ENCODE measurements around the gene CGN.

The CGN gene

DNA sequence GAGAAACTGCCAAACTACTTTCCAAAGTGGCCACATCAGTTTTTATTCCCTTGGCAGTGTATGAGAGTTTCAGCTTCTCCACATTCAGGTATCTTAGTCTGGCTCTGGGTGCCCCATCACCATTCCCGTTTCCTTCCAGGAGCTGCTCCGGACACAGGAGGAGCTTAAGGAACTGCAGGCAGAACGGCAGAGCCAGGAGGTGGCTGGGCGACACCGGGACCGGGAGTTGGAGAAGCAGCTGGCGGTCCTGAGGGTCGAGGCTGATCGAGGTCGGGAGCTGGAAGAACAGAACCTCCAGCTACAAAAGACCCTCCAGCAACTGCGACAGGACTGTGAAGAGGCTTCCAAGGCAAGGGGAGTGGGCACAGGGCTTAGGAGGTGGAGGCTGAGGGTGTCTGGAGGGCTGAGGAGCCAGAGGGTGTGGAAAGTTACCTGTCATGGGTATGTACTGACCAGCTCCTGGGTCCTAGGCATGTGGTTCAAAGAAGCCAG lies 18.1 kb downstream of the CGN start:
- H3K4me3 ChIP-seq (ENCODE audit: low read depth, low read length), result no peak overlapping the region
- TF ChIP-seq, protein P1, sequence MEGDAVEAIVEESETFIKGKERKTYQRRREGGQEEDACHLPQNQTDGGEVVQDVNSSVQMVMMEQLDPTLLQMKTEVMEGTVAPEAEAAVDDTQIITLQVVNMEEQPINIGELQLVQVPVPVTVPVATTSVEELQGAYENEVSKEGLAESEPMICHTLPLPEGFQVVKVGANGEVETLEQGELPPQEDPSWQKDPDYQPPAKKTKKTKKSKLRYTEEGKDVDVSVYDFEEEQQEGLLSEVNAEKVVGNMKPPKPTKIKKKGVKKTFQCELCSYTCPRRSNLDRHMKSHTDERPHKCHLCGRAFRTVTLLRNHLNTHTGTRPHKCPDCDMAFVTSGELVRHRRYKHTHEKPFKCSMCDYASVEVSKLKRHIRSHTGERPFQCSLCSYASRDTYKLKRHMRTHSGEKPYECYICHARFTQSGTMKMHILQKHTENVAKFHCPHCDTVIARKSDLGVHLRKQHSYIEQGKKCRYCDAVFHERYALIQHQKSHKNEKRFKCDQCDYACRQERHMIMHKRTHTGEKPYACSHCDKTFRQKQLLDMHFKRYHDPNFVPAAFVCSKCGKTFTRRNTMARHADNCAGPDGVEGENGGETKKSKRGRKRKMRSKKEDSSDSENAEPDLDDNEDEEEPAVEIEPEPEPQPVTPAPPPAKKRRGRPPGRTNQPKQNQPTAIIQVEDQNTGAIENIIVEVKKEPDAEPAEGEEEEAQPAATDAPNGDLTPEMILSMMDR (IDR thresholded peaks at IDR 0.05; ENCODE audit: low read depth, low read length), result no peak
- TF ChIP-seq, protein P2, sequence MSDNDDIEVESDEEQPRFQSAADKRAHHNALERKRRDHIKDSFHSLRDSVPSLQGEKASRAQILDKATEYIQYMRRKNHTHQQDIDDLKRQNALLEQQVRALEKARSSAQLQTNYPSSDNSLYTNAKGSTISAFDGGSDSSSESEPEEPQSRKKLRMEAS (IDR thresholded peaks at IDR 0.05; ENCODE audit: low read depth, low read length), result no peak
- TF ChIP-seq MYC (IDR thresholded peaks at IDR 0.05; ENCODE audit: low read depth, low read length) (no peak), POLR2A (IDR thresholded peaks at IDR 0.05; ENCODE audit: extremely low read depth, insufficient read length) (no peak)

DNA sequence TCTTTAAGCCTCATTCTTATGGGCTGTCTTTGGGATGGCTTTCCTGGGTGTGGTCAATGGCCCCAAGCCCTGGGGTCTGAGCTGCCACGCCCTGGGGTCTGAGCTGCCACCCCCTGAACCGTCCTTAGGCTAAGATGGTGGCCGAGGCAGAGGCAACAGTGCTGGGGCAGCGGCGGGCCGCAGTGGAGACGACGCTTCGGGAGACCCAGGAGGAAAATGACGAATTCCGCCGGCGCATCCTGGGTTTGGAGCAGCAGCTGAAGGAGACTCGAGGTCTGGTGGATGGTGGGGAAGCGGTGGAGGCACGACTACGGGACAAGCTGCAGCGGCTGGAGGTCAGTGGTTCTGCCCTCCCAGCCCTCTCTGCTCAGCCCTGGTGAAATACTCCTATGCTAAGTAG lies 18.6 kb downstream of the CGN start:
- DNase-seq (ENCODE audit: low read depth), result no peak
- no peak overlapping the region for H3K4me3 ChIP-seq (ENCODE audit: low read depth, low read length)
- TF ChIP-seq MYC (IDR thresholded peaks at IDR 0.05; ENCODE audit: low read depth, low read length) (no peak), POLR2A (IDR thresholded peaks at IDR 0.05; ENCODE audit: extremely low read depth, insufficient read length) (no peak)
- TF ChIP-seq, protein P1 (IDR thresholded peaks at IDR 0.05; ENCODE audit: low read depth, low read length), result no peak
- TF ChIP-seq, protein P2 (IDR thresholded peaks at IDR 0.05; ENCODE audit: low read depth, low read length), result no peak

More for the DNA sequence above, 18.1 kb downstream of the CGN start:
- no peak for DNase-seq (ENCODE audit: low read depth)

GRCh38 chr1:151530461-151530860 lies 19.3 kb downstream of the CGN start:
- no peak for DNase-seq (ENCODE audit: low read depth)
- TF ChIP-seq, protein P2 (IDR thresholded peaks at IDR 0.05; ENCODE audit: low read depth, low read length), result no peak
- TF ChIP-seq, protein P1 (IDR thresholded peaks at IDR 0.05; ENCODE audit: low read depth, low read length), result no peak
- no peak for TF ChIP-seq POLR2A (IDR thresholded peaks at IDR 0.05; ENCODE audit: extremely low read depth, insufficient read length)
- TF ChIP-seq MYC (IDR thresholded peaks at IDR 0.05; ENCODE audit: low read depth, low read length), result no peak
- no peak overlapping the region for H3K4me3 ChIP-seq (ENCODE audit: low read depth, low read length)

DNA sequence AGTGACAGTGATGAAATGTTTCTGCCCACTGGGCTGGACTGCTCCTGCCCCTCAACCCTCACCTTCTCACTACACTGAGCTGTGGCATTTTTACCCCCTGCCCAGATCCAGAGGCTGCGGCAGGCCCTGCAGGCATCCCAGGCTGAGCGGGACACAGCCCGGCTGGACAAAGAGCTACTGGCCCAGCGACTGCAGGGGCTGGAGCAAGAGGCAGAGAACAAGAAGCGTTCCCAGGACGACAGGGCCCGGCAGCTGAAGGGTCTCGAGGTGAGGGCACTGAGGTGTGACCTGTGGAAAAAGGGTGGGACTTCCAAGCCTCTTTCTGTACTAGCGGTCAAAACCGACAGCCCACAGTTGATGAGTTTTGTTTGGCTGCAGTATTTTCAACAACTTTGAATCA lies 22.7 kb downstream of the CGN start:
- no peak overlapping the region for H3K4me3 ChIP-seq (ENCODE audit: low read depth, low read length)
- no peak for DNase-seq (ENCODE audit: low read depth)
- TF ChIP-seq, protein P2 (IDR thresholded peaks at IDR 0.05; ENCODE audit: low read depth, low read length), result no peak
- no peak for TF ChIP-seq MYC (IDR thresholded peaks at IDR 0.05; ENCODE audit: low read depth, low read length)
- TF ChIP-seq, protein P1 (IDR thresholded peaks at IDR 0.05; ENCODE audit: low read depth, low read length), result no peak
- no peak for TF ChIP-seq POLR2A (IDR thresholded peaks at IDR 0.05; ENCODE audit: extremely low read depth, insufficient read length)

- peak; percentile 73 for DNase-seq (ENCODE audit: low read depth)
- no peak overlapping the region for H3K4me3 ChIP-seq (ENCODE audit: low read depth, low read length)
- TF ChIP-seq, protein P1 (IDR thresholded peaks at IDR 0.05; ENCODE audit: low read depth, low read length), result peak; percentile 95
- TF ChIP-seq MYC (IDR thresholded peaks at IDR 0.05; ENCODE audit: low read depth, low read length), result peak; percentile 59; the same call in 1 of the 2 replicates
- no peak for TF ChIP-seq POLR2A (IDR thresholded peaks at IDR 0.05; ENCODE audit: extremely low read depth, insufficient read length)
Observed at GRCh38 chr1:151534662-151535278, 23.6 kb downstream of the CGN start.
